ENCODE results near the gene FAM174A. TPM values are rescaled to one million over a fixed set of nuclear protein-coding genes. Genes with fewer than 3 reads are reported as not detected.

Gene FAM174A
- total and polyA plus RNA-seq, 10 donors, result 5.4 to 26.7 (median 12.7) TPM

DNA sequence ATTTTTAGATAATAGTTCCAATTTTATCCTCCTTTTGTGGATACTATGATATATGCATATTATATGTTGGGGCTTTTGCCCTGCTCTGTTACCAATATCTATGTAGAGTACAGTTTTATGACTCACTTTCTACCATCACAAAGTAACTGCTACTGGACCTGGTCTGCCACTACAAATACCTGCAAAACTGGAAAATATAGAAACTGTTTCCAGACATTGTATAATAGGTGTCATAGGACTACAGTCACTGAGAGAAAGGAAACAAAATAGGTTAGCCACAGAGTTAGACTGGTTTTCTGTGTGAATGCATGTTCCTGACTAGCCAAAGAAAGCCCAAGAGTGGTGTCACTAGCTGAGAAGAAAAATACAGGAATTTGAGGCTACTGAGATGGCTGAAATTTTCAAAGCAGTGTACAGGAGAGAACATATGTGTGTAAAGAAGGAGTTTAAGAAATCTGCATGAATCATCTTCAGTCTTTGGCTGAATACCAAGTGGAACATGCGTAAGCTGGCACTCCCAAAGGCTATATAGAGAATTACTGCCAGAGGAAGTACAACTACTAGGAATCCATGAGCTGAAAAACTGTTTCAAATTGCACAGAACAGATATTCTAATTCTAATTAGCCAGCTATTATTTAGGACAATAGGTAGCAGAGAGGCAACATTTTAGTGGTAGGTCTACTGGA is 29.0 kb upstream of the FAM174A start:
- whole genome bisulfite sequencing, 5 donors, result 70 to 91% (median 80%) methylated on average over 1 of the region's 1 CpG
- no peak overlapping the region for H3K27ac ChIP-seq
- no peaks in the 10 kb centered on the region for H3K36me3 ChIP-seq
- intact Hi-C loops (cut with DNase I; ENCODE audit: low total_unique reads), result loop anchor here (10.0 kb wide), 1 partner anchor 899 kb away; no protein-coding TSS in a partner anchor
- TF ChIP-seq POLR2AphosphoS5 (IDR thresholded peaks at IDR 0.05), result no peak
- no peak for TF ChIP-seq POLR2A (IDR thresholded peaks at IDR 0.05)
- TF ChIP-seq, protein P1, sequence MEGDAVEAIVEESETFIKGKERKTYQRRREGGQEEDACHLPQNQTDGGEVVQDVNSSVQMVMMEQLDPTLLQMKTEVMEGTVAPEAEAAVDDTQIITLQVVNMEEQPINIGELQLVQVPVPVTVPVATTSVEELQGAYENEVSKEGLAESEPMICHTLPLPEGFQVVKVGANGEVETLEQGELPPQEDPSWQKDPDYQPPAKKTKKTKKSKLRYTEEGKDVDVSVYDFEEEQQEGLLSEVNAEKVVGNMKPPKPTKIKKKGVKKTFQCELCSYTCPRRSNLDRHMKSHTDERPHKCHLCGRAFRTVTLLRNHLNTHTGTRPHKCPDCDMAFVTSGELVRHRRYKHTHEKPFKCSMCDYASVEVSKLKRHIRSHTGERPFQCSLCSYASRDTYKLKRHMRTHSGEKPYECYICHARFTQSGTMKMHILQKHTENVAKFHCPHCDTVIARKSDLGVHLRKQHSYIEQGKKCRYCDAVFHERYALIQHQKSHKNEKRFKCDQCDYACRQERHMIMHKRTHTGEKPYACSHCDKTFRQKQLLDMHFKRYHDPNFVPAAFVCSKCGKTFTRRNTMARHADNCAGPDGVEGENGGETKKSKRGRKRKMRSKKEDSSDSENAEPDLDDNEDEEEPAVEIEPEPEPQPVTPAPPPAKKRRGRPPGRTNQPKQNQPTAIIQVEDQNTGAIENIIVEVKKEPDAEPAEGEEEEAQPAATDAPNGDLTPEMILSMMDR (IDR thresholded peaks at IDR 0.05 in 8 of 11, conservative IDR thresholded peaks at IDR 0.05 in 3 of 11), result no peak
- no peak for DNase-seq
- no peaks in the 10 kb centered on the region for H3K27me3 ChIP-seq (replicated peaks in 1 of 7)
- H3K9me3 ChIP-seq, result peaks cover 0 to 6% (median 0%) of the 10 kb centered on the region in 8 donors
- H3K4me3 ChIP-seq, result no peak overlapping the region
- no peaks in the 10 kb centered on the region for H3K4me1 ChIP-seq

GRCh38 chr5:100516285-100516684 is 18.9 kb upstream of the FAM174A start:
- no peaks in the 10 kb centered on the region for H3K36me3 ChIP-seq
- TF ChIP-seq, protein P1 (IDR thresholded peaks at IDR 0.05 in 8 of 11, conservative IDR thresholded peaks at IDR 0.05 in 3 of 11), result no peak
- TF ChIP-seq POLR2AphosphoS5 (IDR thresholded peaks at IDR 0.05) (no peak), POLR2A (IDR thresholded peaks at IDR 0.05) (no peak)
- H3K9me3 ChIP-seq, result peaks cover 0 to 46% (median 29%) of the 10 kb centered on the region in 8 donors
- DNase-seq, result no peak
- WGBS, 5 donors, result 54 to 92% (median 77%) methylated on average over 1 of the region's 1 CpG
- intact Hi-C loops (cut with DNase I; ENCODE audit: low total_unique reads), result no loop called here
- no peak overlapping the region for H3K27ac ChIP-seq
- H3K4me1 ChIP-seq, result no peaks in the 10 kb centered on the region
- no peaks in the 10 kb centered on the region for H3K27me3 ChIP-seq (replicated peaks in 1 of 7)
- H3K4me3 ChIP-seq, result no peak overlapping the region

GRCh38 chr5:100517301-100517974 is 17.7 kb upstream of the FAM174A start:
- Histone ChIP-seq H3K4me1 (no peaks in the 10 kb centered on the region), H3K4me3 (no peak overlapping the region), H3K27me3 (replicated peaks in 1 of 7) (no peaks in the 10 kb centered on the region), H3K27ac (no peak overlapping the region), H3K9me3 (peaks cover 0 to 51% (median 29%) of the 10 kb centered on the region in 8 donors), H3K36me3 (no peaks in the 10 kb centered on the region)
- 70 to 87% (median 81%) methylated on average over 3 to 5 of the region's 5 CpGs for WGBS, 5 donors
- DNase-seq, result no peak
- TF ChIP-seq, protein P1 (IDR thresholded peaks at IDR 0.05 in 8 of 11, conservative IDR thresholded peaks at IDR 0.05 in 3 of 11), result no peak
- TF ChIP-seq POLR2A (IDR thresholded peaks at IDR 0.05) (no peak), POLR2AphosphoS5 (IDR thresholded peaks at IDR 0.05) (no peak)
- intact Hi-C loops (cut with DNase I; ENCODE audit: low total_unique reads), result no loop called here

- Histone ChIP-seq H3K27ac (no peak overlapping the region), H3K36me3 (no peaks in the 10 kb centered on the region), H3K27me3 (replicated peaks in 1 of 7) (no peaks in the 10 kb centered on the region), H3K4me3 (no peak overlapping the region), H3K9me3 (peaks cover 0 to 51% (median 29%) of the 10 kb centered on the region in 8 donors), H3K4me1 (no peaks in the 10 kb centered on the region)
- WGBS, 5 donors, result 68 to 98% (median 91%) methylated on average over 3 of the region's 3 CpGs
- no peak for TF ChIP-seq POLR2AphosphoS5 (IDR thresholded peaks at IDR 0.05)
- no peak for TF ChIP-seq POLR2A (IDR thresholded peaks at IDR 0.05)
- TF ChIP-seq, protein P1 (IDR thresholded peaks at IDR 0.05 in 8 of 11, conservative IDR thresholded peaks at IDR 0.05 in 3 of 11), result no peak
- intact Hi-C loops (cut with DNase I; ENCODE audit: low total_unique reads), result no loop called here
- no peak for DNase-seq
Measured at GRCh38 chr5:100518377-100518776, 16.8 kb upstream of the FAM174A start.

Measured in spleen (tissue), 11 donors.